Kidney (tissue), 14 donors: ENCODE measurements around the gene PDE4D. TPM values are rescaled to one million over a fixed set of nuclear protein-coding genes. Genes with fewer than 3 reads are reported as not detected.

Source experiments
- DNase-seq, 5 donors: peaks; one replicate each; pipeline ENCODE4 v3.0.0-alpha.2; 2013 to 2020
- FAIRE-seq: peaks from 2 replicates; lab custom pipeline; 2012; peaks lifted over from hg19 to GRCh38; lab: Jason Lieb, UNC
- H3K27ac ChIP-seq, 2 donors: one replicate each; pipeline ENCODE4 v1.7.0; 2013; ENCODE audit warnings: low read depth in 2 of 2, low read length in 2 of 2, inconsistent platforms in 1 of 2
- H3K27me3 ChIP-seq: one replicate; pipeline ENCODE4 v1.7.1; 2013; ENCODE audit warnings: low read length, inconsistent platforms; ENCODE audit not compliant: control insufficient read depth, insufficient read depth
- H3K36me3 ChIP-seq, 3 donors: one replicate each; pipeline versions ENCODE4 v1.7.0 to v1.7.1; 2013; ENCODE audit warnings: low read length in 3 of 3, control low read depth in 1 of 3, inconsistent platforms in 1 of 3; ENCODE audit not compliant: insufficient read depth in 3 of 3, control insufficient read depth in 2 of 3
- H3K4me1 ChIP-seq, 3 donors: one replicate each; pipeline versions ENCODE4 v1.7.0 to v1.7.1; 2013; ENCODE audit warnings: low read length in 3 of 3, inconsistent platforms in 1 of 3, low read depth in 1 of 3; ENCODE audit not compliant: control insufficient read depth in 2 of 3, insufficient read depth in 2 of 3
- H3K4me3 ChIP-seq, 3 donors: one replicate each; pipeline versions ENCODE4 v1.7.0 to v1.8.1; 2013; ENCODE audit warnings: low read length in 3 of 3, control low read depth in 1 of 3, inconsistent platforms in 1 of 3
- H3K9ac ChIP-seq, 3 donors: one replicate each; pipeline versions ENCODE4 v1.7.0 to v1.7.1; 2013; ENCODE audit warnings: low read length in 3 of 3, control low read depth in 1 of 3, inconsistent platforms in 1 of 3
- H3K9me3 ChIP-seq, 3 donors: one replicate each; pipeline versions ENCODE4 v1.7.0 to v1.7.1; 2013; ENCODE audit warnings: low read length in 3 of 3, control low read depth in 1 of 3, inconsistent platforms in 1 of 3; ENCODE audit not compliant: control insufficient read depth in 2 of 3, insufficient read depth in 1 of 3
- CTCF ChIP-seq: IDR thresholded peaks from 3 replicates; pipeline ENCODE4 v1.5.1; 2012; ENCODE audit warnings: mild to moderate bottlenecking, moderate library complexity, borderline replicate concordance; ENCODE audit not compliant: insufficient read depth; ENCODE audit errors: extremely low read depth
- intact Hi-C: fragments of 100-400 bp; cut with DNase I; formaldehyde crosslinking; loops from one replicate; pipeline ENCODE4 v1.11.1; 2022
- polyA plus RNA-seq: library from polyadenylated mRNA; stranded (reverse); fragments of 350-450 nt; fragmentation: Illumina TruSeq; extraction: RNeasy Lipid Tissue Mini Kit (QIAGEN cat#74804); gene quantifications from one replicate; pipeline ENCODE4 v1.2.3, GENCODE V29; 2014; ENCODE audit warnings: low read depth, low replicate concordance; ENCODE audit not compliant: insufficient read depth
- total RNA-seq: library from RNA; stranded (reverse); fragmentation: NEBNext Ultra II Directional; extraction: Animal tissue kit (Norgen Biotek cat#: 25700); gene quantifications from one replicate; pipeline ENCODE4 v1.2.1, GENCODE V29; 2021
- donor health status: control.
- donor health status: control.
- donor health status: control.
- donor health status: control.
- donor health status: control.
- donor health status: DM: yes; HTN: yes; CAD: no.
- donor health status: Normal renal cell carcinoma (clear cell type).

Gene PDE4D
- total and polyA plus RNA-seq, 2 donors from 2014 or later, result 9.2 to 78.9 TPM

- no peak for DNase-seq
- no peak for FAIRE-seq
- Histone ChIP-seq H3K36me3 (peaks cover 0 to 4% (median 0%) of the 10 kb centered on the region in 3 donors), H3K9ac (no peak overlapping the region), H3K9me3 (no peaks in the 10 kb centered on the region), H3K4me3 (no peak overlapping the region), H3K27me3 (no peaks in the 10 kb centered on the region), H3K27ac (no peak overlapping the region), H3K4me1 (peaks cover 0 to 6% (median 4%) of the 10 kb centered on the region in 3 donors)
- no peak for TF ChIP-seq CTCF
- intact Hi-C loops, result no loop called here
These were observed 744.3 kb downstream of the PDE4D start for GRCh38 chr5:59149271-59149670.

- H3K27me3 ChIP-seq, result no peaks in the 10 kb centered on the region
- intact Hi-C loops, result no loop called here
- peaks cover 0 to 4% (median 0%) of the 10 kb centered on the region in 3 donors for H3K36me3 ChIP-seq
- FAIRE-seq, result no peak
- no peak overlapping the region for H3K9ac ChIP-seq
- peaks cover 0 to 6% (median 6%) of the 10 kb centered on the region in 3 donors for H3K4me1 ChIP-seq
- no peaks in the 10 kb centered on the region for H3K9me3 ChIP-seq
- DNase-seq, result no peak
- TF ChIP-seq CTCF, result no peak
- H3K4me3 ChIP-seq, result no peak overlapping the region
- H3K27ac ChIP-seq, result no peak overlapping the region
These were observed 746.8 kb downstream of the PDE4D start for GRCh38 chr5:59146729-59147128.

GRCh38 chr5:59143926-59144333, 749.6 kb downstream of the PDE4D start:
- no peaks in the 10 kb centered on the region for H3K36me3 ChIP-seq
- no peak for FAIRE-seq
- H3K9ac ChIP-seq, result no peak overlapping the region
- H3K4me3 ChIP-seq, result peak overlapping the region in 1 of 3 donors; percentile 19
- no peaks in the 10 kb centered on the region for H3K27me3 ChIP-seq
- no peak for DNase-seq
- TF ChIP-seq CTCF, result no peak
- peaks cover 0 to 5% (median 2%) of the 10 kb centered on the region in 3 donors for H3K4me1 ChIP-seq
- intact Hi-C loops, result no loop called here
- no peak overlapping the region for H3K27ac ChIP-seq
- no peaks in the 10 kb centered on the region for H3K9me3 ChIP-seq

- Histone ChIP-seq H3K27ac (no peak overlapping the region), H3K4me3 (no peak overlapping the region), H3K36me3 (no peaks in the 10 kb centered on the region), H3K9me3 (no peaks in the 10 kb centered on the region), H3K4me1 (peaks cover 0 to 5% (median 2%) of the 10 kb centered on the region in 3 donors), H3K27me3 (no peaks in the 10 kb centered on the region), H3K9ac (no peak overlapping the region)
- no peak for FAIRE-seq
- TF ChIP-seq CTCF, result no peak
- no peak for DNase-seq
- intact Hi-C loops, result no loop called here
These were observed 750.6 kb downstream of the PDE4D start for GRCh38 chr5:59142927-59143326.
